ENCODE measurements around the gene NHSL2.

NHSL2 gene

DNA sequence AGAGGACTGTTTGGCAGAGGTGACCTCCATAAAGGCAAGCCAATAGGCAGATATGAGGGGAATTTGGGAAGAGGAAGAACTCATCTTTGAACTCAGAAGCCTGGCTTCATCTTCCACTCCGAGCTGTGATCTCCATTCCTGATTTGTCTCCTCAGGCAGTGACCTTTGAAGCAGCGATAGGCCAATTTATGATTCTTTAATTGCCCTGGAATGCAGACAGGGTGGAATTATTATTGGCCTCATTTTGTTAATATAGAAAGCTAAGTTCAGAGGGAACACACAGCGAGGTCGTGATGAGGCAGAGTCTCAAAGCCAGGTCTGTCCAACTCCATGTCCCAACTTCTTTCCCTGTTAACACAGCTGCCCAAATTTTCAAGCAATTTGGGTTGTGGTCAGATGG lies 204.2 kb downstream of the NHSL2 start:
- DNase-seq = no peak

DNA sequence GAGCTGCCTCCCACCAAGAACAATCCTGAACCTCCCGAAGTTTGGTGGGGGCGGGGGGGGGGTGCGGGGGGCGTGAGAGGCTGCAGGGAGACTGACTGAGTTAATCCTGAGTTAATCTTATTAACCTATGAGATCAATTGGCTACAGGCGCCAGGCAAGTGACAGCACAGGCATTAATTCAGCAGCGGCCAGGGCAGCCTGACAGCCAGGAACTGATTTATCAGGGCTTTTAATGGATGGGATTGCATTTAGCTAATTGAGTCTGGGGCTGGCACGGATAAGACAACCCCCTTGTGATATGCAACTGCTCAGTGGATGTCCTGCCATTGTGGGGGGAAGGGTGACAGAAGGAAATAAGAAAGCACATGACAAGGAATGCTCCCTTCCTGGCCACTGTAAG lies 204.7 kb downstream of the NHSL2 start:
- DNase-seq = no peak

DNA sequence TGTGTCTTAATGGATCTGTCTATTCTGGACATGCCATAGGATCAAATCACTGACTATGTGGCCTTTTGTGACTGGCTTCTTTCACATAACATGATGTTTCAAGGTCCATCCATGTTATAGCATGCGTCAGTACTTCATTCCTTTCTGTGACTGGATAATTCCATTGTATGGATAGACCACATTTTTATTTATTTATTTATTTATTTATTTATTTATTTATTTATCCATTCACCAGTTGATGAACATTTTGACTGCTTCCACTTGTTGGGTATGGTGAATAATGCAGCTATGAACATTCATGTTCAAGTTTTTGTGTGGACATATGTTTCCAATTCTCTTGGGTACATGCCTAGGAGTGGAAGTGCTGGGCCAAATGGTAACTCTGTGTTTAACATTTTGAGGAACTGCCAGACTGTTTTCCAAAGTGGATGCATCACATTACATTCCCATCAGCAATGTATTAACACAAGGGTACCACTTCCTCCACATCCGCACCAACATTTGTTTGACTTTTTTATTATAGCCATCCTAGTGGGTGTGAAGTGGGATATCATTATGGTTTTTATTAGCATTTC lies 207.1 kb downstream of the NHSL2 start:
- DNase-seq = no peak

DNA sequence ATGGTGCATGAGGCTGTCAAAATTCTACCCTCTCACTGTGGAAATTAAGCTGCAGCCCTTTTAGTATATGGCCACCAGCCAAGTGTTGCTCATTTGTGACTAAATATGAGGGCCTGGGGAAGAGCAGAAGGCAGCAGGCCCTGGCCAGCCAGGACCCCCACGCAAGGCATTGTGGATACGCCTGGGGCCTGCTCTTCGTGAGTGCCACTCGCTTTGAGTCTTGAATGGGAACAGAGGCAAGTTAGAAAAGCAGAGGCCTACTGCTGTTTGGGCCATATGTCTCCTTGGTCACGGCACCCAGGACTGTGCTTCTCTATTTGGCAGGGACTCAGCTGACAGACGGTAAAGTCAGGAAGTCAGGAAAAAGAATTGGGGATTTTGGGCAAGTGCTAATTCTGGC lies 210.2 kb downstream of the NHSL2 start:
- no peak for DNase-seq

DNA sequence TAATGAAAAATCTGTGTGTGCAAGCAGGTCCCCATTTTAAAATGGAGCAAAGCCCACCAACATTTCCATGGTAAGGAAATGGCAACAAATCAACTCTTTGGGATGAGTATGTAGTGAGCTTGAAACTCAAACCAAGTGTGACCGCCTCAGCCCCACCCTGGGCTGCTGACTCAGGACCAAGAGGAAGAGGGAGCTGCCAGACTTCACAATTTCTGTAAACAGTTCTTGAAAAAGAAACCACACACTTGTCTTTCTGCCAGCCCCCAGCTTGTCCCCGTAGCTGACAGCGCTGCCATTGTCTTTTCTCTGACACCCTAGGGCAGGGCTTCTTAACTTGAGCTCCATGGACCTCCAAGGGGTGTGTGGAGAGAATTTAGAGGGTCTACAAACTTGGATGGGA lies 210.7 kb downstream of the NHSL2 start:
- peak; percentile 78 for DNase-seq

DNA sequence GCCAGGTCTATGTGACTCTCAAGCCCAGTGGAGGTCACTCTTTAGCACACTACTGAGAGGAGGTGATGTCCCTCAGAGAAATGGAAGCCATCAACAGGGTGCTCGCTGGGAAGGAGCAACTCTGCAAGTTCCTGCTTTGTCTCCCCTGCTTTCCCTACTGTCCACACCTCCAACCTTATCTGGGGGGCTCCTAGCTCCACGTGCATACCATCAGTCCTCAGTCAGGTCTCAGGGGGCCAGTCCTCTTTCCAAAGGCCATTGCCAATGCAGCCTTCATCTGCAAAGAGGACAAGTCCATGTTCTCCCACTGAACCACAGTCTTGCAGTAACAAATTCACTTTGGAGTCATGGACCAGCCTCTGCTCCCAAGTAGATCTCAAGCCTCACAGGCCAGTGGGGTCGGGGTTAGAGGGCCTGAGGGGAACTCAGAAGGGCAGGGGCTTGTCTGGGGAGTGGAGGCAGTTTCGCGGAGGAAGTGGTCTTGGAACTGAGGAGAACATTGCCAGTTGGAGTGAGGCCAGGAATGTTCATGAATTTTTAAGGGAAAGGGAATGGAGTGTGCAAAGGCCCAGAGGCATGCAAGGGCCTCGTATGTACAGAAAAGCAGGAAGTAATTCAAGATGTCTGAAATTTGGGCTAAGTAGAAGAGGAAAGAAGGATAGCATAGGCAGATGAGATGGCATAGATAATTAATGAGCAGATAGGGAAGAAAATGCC lies 212.1 kb downstream of the NHSL2 start:
- DNase-seq = no peak

DNA sequence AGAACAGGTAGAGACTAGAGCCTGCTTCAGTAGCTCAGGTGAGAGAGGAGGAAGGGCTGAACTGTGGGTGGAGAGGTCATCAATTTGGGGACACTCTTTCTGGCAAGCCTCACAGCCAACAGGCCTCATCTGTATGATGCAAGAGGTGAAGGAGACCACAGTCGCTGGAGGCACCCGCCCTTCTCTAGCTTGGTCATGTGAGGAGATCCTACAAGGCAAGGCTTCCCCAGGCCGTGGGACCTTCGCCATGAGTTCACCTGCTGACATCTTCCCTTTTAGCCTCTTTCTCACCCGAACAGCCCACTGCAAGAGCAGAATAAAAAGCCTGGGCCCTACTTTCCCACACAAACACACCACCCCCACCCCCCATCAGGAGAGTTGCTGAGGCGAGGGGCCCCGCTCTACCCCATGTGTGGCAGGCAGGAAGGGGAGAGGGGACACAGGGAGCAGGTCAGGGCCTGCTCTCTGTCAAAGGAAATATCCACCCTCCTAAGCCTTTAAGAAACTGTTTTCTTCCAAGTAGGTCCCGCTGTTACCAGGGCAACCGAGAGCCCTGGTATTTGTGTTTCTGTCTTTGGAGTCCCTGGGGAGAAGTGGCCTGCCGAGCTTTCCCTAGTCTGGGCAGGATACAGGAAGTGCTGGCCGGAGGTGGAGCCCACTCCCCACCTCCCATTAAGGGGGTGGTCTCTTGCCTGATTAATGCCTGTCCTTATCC lies 213.0 kb downstream of the NHSL2 start:
- DNase-seq = peak; percentile 44

DNA sequence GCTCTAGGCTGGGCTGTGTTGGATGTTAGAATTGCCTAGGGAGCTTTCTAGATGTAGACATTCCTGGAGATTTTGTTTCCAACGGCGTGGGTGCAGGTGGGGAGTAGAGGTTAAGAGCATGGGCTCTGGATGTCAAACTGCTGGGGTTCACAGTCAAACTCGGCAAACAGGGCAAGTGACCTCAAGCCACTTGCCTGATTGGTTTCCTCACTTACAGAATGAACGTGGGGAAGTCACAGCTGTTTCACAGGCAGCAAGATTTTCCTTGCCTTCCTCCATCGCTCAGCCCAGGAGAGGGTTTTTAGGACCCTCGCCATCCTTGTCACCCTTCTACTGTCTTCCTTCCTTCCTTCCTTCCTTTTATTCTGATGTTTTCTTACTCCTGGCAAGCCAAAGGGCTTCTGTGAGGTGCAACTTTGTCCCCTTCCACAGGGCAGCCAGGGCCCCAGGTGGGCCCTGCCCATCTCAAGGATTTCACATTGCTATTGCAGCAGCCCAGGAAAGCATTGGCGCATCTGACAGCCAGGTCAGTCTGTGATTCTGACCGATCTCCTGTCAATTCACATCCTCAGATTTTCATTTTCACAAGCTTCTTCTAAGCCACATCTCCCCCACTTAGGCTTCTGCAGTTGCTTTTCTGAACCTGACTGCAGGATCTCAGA lies 214.0 kb downstream of the NHSL2 start:
- no peak for DNase-seq

DNA sequence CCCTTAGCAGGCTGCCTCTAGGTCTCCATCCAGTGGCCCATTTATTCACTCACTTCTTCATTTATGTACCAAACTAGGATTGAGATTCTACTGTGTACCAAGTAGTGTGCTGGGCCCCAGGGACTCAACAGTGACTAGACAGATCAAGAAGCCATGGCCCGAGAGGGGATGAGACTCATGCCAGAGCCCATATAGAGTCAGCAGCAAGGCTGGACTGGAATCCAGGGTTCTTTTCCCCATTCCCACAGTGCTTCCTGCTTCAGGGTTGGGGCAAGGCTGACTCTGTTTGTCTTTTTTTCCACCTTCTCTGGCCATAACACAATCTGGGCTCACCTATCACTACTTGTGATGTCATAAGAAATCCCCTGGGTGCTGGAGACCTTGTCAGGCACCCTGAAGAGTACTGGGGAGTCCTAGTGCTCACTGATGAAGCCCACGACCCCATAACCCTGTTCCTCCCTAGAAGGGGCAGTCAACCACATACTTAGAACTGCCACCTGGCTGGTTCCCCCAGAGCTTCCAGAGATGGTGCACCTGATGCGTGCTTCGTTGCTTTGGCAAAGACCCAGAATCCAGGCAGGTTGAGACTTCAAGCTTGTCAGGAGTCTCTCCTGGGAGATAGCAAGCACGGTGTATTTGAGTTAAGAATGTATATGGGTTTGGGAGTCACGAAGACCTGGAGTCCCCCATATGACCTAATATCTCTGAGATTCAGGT lies 214.8 kb downstream of the NHSL2 start:
- no peak for DNase-seq

DNA sequence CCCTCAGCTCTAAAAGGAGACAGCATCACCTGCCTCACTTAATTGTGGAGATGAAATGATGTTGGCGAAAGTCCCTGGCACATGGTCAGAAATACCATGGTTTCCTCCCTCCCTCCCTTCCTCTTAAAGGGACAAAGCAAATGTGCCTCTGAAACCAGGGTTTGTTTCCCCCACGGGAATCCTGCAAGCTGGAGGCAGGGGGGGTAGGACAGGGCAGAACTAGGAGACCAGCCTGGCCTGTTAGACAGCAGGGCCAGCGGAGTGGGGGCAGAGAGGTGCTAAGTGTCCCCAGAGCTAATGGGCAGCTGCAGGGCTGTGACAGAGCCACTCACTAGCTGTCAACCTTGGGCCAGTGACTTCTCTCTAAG lies 215.4 kb downstream of the NHSL2 start:
- no peak for DNase-seq

DNA sequence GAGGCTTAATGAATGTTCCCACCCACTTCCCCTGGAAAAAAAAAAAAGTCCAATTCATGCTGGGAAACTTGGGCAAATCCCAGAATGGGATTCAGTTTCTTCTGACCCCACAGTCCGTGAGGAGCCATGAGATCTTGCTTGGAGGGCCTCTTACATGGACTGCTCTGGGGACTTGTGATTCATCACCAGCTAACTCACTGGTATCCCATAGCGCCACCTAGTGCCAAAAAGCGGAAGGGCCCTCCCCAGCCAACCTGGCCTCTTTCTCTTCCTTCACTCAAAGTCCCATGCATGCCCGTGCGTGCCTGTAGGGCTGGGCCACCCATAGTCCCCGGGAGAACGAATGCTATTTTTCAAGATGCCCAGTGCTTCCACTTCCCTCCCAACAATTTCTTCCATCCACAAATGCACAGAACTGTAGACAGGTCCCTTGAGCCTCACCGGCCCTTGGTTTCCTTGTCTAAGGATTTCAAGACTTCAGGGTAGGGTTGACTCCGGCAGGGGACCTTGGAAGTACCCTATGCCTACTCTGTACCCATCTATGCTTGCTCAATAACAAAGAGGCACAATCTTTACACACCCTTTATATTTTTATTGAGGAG lies 216.0 kb downstream of the NHSL2 start:
- peak; percentile 66 for DNase-seq

DNA sequence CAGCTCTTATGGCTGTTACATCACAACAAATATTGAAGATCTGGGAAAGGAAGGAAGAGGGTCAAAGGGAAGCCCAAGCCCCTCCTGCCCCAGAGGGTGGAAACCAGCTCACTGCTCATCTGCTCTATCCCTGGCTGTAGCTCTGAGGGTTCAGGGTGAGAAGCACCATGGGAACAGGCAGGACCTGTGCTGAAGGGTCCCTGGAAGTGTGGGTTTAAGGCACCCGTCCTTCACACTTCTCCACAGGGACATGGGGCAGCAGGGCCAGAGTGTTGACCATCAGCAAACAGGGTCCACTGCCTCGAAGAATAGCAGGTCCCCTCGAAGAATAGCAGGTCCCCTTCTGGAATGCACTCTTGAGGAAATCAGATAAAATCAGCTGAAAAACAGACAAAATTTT lies 216.7 kb downstream of the NHSL2 start:
- DNase-seq = no peak

DNA sequence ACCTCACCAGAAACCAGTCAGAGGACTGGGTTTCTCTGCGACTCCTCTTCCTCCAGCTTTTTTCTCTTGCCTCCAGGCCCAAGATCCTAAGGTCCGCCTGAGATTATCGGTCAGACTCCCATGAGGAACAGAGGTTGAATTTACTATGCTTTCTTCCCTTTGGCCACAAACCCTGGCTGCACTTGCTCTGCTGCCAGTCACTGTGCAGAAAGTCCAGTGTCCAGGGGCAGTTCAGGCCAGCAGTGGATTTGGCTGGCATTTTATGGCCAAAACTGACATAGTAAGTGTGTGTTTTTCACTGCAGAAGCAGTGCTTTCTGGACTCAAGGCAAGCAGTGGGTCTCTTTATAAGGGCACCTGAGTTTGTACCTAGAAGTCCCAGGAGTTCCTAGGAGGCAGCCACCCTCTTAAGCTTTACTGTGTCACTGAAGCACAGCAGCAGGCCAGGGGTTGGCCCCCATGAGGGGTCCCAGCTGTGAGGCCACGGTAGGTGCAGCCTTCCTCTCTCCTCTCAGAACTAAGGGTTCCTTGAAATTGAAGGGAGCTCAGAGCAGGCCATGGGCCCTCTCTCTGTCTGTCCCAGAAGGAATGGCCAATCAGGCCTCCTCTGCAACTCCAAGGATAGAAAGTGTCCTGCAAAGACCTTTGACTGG lies 217.7 kb downstream of the NHSL2 start:
- DNase-seq = no peak

DNA sequence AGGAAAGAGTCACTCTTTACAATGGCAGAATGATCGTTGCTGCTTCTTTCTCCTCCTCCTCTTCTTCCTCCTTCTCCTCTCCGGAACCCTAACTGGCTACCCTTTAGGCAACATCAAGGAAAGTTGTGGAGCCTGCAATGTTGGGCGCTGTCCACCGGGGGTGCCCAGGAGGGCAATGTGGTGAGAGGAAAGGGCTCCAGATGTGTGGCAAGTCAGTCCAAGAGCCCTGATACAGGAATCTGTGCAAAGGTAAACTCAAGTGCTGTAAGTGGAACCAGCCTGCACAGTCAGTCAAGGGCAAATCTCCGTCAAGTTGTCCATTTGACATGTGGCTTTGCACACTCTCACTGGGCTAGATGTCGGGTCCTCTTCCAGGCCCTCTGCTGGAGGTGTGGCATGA lies 218.2 kb downstream of the NHSL2 start:
- DNase-seq = no peak

DNA sequence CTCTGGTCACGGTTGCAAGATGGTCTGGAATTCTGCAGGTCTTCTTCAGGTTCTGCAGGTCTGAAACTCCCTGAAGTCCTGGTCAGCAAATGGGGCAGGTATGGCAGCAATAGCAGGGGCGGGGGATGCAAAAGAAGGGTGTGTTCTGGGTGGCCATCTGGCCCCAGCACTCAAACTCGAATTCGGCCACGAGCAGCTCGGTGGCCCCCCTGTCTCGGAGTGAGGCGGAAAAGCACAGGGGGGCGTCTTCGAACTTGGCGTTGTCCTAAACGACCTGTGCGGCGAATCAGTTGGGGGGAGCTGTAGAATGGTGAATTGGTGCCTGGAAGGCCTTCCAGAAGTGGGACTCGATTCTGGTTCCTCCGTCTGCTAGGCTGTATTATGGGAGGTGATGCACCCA lies 219.0 kb downstream of the NHSL2 start:
- DNase-seq = no peak

DNA sequence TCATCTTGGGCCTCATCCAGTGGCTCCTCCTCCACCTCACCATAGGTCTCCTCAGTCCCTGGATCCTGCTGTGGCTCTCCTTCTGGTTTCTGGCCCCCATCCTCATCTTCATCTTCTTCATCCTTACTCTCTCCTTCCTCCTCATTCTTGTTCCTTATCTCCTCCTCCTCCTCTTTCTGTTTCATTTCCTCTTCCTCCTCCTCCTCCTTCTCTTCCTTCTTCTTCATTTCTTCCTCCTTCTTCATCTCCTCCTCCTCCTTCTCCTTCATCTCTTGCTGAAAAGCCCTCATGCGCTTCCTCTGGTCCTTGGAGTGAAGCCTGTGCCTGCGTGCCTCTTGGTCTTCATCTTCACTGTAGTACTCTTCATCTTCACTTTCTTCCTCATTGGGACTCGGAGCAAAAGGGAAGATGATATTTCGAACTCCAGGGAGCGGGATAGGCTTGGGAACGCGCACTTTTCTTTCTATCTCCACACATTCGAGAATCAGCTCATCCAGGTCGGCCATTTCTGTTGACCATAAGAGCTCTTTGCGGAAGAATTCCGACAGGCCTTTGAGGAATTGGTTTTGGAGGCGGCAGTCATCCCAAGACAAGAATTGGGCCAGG lies 219.6 kb downstream of the NHSL2 start:
- no peak for DNase-seq

DNA sequence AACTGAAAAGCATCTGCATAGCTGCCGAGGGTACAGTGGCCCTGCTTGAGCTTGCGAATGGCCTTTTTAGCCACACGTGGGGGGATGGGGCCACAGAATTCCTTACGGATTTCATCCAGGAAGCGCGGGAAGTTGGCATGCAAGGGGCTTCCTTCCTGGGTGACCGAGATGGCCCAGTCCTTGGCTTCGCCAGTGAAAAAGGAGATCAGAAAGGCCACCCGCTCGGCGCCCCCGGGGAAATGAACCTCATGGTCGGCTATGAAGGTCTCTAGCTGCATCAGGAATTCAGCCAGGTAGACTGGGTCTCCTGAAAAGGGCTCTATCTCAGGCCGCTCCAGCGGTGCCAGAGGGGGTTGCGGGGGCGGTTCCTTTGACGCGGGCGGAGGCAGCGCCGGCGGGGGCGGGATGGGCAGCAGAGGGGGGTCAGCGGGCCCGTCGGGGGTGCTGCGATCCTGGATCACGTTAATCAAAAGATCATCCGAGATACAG lies 220.2 kb downstream of the NHSL2 start:
- no peak for DNase-seq

DNA sequence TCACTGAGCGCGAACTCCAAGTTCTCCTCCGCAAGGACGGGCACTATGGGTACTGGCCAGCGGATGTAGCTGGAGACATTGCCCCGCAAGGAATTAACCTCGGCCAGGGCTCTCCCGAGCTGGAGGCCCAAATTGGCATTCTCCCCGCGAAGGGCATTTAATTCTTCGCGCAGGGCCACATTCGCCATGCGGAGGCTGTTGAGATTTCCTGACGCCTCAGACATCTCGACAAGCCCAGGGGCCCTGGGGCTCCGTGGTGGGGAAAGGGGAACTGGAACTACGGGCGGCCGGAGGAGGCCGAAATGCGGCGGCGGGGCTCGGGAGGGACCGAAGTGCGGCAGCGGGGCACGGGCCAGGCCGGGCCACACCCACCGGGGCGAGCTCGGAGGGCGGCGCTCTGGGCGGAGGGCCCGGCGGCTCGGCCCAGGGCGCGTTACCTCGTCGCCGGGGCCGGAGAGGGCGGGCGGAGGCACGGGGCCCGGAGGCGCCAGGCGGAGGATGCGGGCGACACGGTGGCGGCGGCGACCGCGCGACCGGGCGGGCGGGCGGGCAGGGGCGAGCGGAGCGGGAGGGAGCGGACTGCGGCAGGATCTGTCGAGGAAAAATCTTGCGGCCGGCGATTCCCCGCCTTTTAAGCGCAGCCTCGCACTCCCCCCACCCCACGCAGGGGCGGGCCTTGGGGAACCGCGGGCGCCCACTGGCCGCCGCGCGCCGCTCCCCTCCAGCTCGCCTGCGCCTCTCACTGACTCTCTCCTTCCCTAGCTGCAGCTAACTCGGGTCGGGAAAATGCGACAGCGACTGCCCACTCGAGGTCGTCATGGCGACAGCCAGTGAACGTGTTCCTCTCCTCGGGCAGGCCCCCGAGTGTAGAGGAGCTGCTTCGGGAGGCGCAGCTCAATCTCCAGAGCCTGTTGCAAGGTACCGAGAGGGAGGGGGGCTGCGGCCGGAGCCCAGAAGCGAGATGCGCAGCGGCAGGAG lies 221.0 kb downstream of the NHSL2 start, which contains the start of gene RTL5:
Gene RTL5, minus strand, starts transcription at position 599 of the 978 bp plus-strand sequence.
- peak; percentile 82 for DNase-seq

DNA sequence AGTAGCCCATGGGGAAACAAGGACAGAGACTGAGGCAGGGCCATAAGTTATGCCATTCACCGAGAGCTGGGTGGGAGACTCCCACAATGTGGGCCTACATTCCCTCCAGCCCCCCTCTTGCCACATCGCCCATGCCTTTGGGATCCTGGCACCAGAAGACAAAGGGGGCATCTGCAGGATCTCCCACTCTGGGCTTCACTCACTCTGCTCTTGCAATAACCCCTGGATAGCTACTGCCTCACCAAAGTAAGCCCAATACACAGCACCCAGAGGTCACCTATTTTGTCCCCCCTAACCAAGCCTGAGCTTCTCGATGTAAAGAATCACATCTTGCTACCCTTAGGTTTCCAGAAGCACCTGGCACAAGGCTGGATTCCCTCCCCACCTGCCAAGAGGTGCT lies 221.8 kb downstream of the NHSL2 start:
- DNase-seq = no peak

DNA sequence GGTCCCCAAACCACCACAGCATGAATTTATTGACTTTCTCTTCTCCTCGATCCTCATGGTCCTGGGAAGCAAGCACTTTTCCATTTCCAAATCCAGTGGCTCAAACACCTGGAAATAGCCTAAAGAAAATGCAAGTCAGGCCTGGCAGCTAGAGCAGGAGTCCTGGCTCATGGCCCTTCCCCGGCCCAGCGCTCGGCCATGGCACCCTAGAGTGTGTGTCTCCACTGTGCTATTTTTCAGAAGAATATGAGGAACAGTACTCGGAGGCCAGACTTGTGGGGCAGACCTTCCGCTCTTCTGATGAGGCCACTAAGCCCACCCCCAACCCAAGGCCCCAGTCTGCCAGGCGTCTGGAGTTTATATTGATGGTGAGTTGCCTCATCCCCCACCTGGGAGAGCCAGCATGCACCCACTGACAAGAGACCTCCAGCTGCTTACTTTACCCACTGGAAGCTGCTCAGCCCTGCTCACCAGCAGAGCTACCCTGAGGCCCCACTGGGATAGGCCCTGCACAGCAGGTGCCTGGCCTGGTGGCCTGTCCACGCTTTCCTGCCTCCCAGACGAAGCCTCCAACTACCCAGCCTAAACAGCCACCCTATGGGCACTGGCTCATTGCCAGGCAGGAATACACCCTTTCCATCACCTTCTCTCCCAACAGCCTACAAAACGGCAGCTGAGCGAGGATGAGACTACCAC lies 223.4 kb downstream of the NHSL2 start:
- DNase-seq = no peak
